H1 (cell line): ENCODE results near the gene SEC61B. TPM values are rescaled to one million over a fixed set of nuclear protein-coding genes. Genes with fewer than 3 reads are reported as not detected.

Source experiments
- CTCF ChIA-PET: fragments of 300-600 bp; sonication (Branson Sonifier 250); formaldehyde crosslinking; loops from one replicate; lab custom pipeline; 2021; ENCODE audit not compliant: partially characterized antibody; lab: Charles Lee
- POLR2A ChIA-PET: fragments of 300-600 bp; sonication (Branson Sonifier 250); formaldehyde crosslinking; loops from one replicate; lab custom pipeline; 2021; ENCODE audit warnings: inconsistent platforms; ENCODE audit not compliant: partially characterized antibody; lab: Charles Lee
- DNase-seq, 2 experiments: peaks; one replicate each; pipeline versions ENCODE4 v3.0.0 to v3.0.0-alpha.2; 2010 to 2022; ENCODE audit warnings: low spot score in 2 of 2, low read depth in 1 of 2, mixed read lengths in 1 of 2
- FAIRE-seq: peaks from 2 replicates; lab custom pipeline; 2011; peaks lifted over from hg19 to GRCh38; lab: Jason Lieb, UNC
- H2AFZ ChIP-seq: 2 replicates; pipeline ENCODE4 v1.8.1; 2012; ENCODE audit warnings: low read length, inconsistent platforms
- H2AK5ac ChIP-seq: 2 replicates; pipeline ENCODE4 v1.6.1; 2013; ENCODE audit warnings: low read depth, low read length
- H2BK120ac ChIP-seq: replicated peaks from 2 replicates; pipeline ENCODE3; 2013; ENCODE audit warnings: low read depth, low read length, inconsistent platforms
- H2BK12ac ChIP-seq: 2 replicates; pipeline ENCODE4 v1.6.1; 2013; ENCODE audit warnings: low read depth, low read length
- H2BK15ac ChIP-seq: 2 replicates; pipeline ENCODE4 v1.6.1; 2013; ENCODE audit warnings: low read length
- H2BK20ac ChIP-seq: 2 replicates; pipeline ENCODE4 v1.6.1; 2013; ENCODE audit warnings: low read length
- H2BK5ac ChIP-seq: 2 replicates; pipeline ENCODE4 v1.6.1; 2013; ENCODE audit warnings: low read depth, low read length
- H3K14ac ChIP-seq: 2 replicates; pipeline ENCODE4 v1.6.1; 2013; ENCODE audit warnings: inconsistent platforms; ENCODE audit not compliant: insufficient read length
- H3K18ac ChIP-seq: 2 replicates; pipeline ENCODE4 v1.6.1; 2013; ENCODE audit warnings: low read length; ENCODE audit errors: extremely low read depth
- H3K23ac ChIP-seq: 2 replicates; pipeline ENCODE4 v1.6.1; 2013; ENCODE audit warnings: inconsistent platforms; ENCODE audit not compliant: insufficient read length
- H3K23me2 ChIP-seq: 2 replicates; pipeline ENCODE4 v1.6.1; 2013; ENCODE audit warnings: low read depth, low read length
- H3K27ac ChIP-seq: 2 replicates; pipeline ENCODE4 v1.6.1; 2011; ENCODE audit warnings: low read depth, low read length, inconsistent platforms
- H3K27me3 ChIP-seq, 4 experiments: replicated peaks in 1 of 4; 1 replicate in 1 of 4; 2 replicates in 3 of 4; pipeline versions ENCODE4 v1.6.1 to v1.8.1; 2011 to 2013; ENCODE audit warnings: low read length in 3 of 4, mild to moderate bottlenecking in 3 of 4, inconsistent platforms in 2 of 4, mixed read lengths in 2 of 4, moderate library complexity in 1 of 4; ENCODE audit not compliant: control insufficient read depth in 3 of 4, insufficient read depth in 3 of 4; ENCODE audit errors: extremely low read depth in 1 of 4
- H3K36me3 ChIP-seq, 4 experiments: 2 replicates each; pipeline versions ENCODE4 v1.6.1 to v1.8.1; 2011 to 2013; ENCODE audit warnings: mild to moderate bottlenecking in 4 of 4, low read length in 3 of 4, moderate library complexity in 2 of 4, control low read depth in 1 of 4, inconsistent platforms in 1 of 4; ENCODE audit not compliant: insufficient read depth in 4 of 4, control insufficient read depth in 2 of 4
- H3K4ac ChIP-seq: replicated peaks from 2 replicates; pipeline ENCODE3; 2013; ENCODE audit warnings: low read length, low read depth, mixed read lengths, inconsistent platforms; ENCODE audit not compliant: insufficient read length
- H3K4me1 ChIP-seq, 4 experiments: replicated peaks in 1 of 4; 1 replicate in 1 of 4; 2 replicates in 3 of 4; pipeline versions ENCODE4 v1.6.1 to v1.8.1; 2011 to 2013; ENCODE audit warnings: low read length in 3 of 4, inconsistent platforms in 2 of 4, mixed read lengths in 1 of 4; ENCODE audit not compliant: insufficient read depth in 4 of 4, control insufficient read depth in 3 of 4
- H3K4me2 ChIP-seq, 2 experiments: 2 replicates each; pipeline versions ENCODE4 v1.6.1 to v1.8.1; 2011 to 2013; ENCODE audit warnings: low read depth in 2 of 2, low read length in 2 of 2, control low read depth in 1 of 2, inconsistent platforms in 1 of 2, mild to moderate bottlenecking in 1 of 2; ENCODE audit not compliant: insufficient read depth in 1 of 2
- H3K4me3 ChIP-seq, 4 experiments: fragments of 200-600, 300-600 bp in 1 of 4; sonication (generic), shearing (Covaris generic), sonication (Bioruptor Twin) in 1 of 4; 2 replicates each; pipeline versions ENCODE4 v1.5.1 to v1.8.1; 2011 to 2016; ENCODE audit warnings: low read length in 4 of 4, low read depth in 3 of 4, control low read depth in 2 of 4, inconsistent platforms in 2 of 4, mild to moderate bottlenecking in 2 of 4, mixed read lengths in 1 of 4, moderate library complexity in 1 of 4; ENCODE audit not compliant: insufficient read depth in 2 of 4; ENCODE audit errors: extremely low read depth in 1 of 4
- H3K56ac ChIP-seq: replicated peaks from 2 replicates; pipeline ENCODE3; 2013; ENCODE audit warnings: low read depth, mild to moderate bottlenecking, mixed read lengths, low read length, inconsistent platforms; ENCODE audit not compliant: insufficient read length
- H3K79me1 ChIP-seq: 2 replicates; pipeline ENCODE4 v1.6.1; 2013; ENCODE audit warnings: low read depth, low read length, control low read depth
- H3K79me2 ChIP-seq, 2 experiments: 2 replicates each; pipeline versions ENCODE4 v1.6.1 to v1.8.1; 2012 to 2013; ENCODE audit warnings: low read length in 2 of 2, mild to moderate bottlenecking in 2 of 2, inconsistent platforms in 1 of 2; ENCODE audit not compliant: insufficient read depth in 2 of 2, control insufficient read depth in 1 of 2
- H3K9ac ChIP-seq, 4 experiments: replicated peaks in 1 of 4; 1 replicate in 1 of 4; 2 replicates in 3 of 4; pipeline versions ENCODE4 v1.6.1 to v1.8.1; 2011 to 2013; ENCODE audit warnings: low read depth in 3 of 4, low read length in 3 of 4, control low read depth in 2 of 4, mild to moderate bottlenecking in 2 of 4, moderate library complexity in 2 of 4, inconsistent platforms in 1 of 4; ENCODE audit errors: extremely low read depth in 1 of 4
- H3K9me3 ChIP-seq, 2 experiments: 2 replicates each; pipeline versions ENCODE4 v1.6.1 to v1.8.1; 2012 to 2013; ENCODE audit warnings: mild to moderate bottlenecking in 2 of 2, moderate library complexity in 2 of 2, control low read depth in 1 of 2, inconsistent platforms in 1 of 2, low read depth in 1 of 2, low read length in 1 of 2, mixed read lengths in 1 of 2; ENCODE audit not compliant: insufficient read depth in 2 of 2
- H4K20me1 ChIP-seq, 2 experiments: replicated peaks in 1 of 2; 2 replicates each; pipeline versions ENCODE3 to v1.8.1; 2011 to 2013; ENCODE audit warnings: inconsistent platforms in 2 of 2, low read length in 2 of 2, mild to moderate bottlenecking in 1 of 2; ENCODE audit not compliant: insufficient read depth in 2 of 2, control insufficient read depth in 1 of 2
- H4K5ac ChIP-seq: 2 replicates; pipeline ENCODE4 v1.6.1; 2013; ENCODE audit warnings: low read length, low read depth, mixed read lengths, inconsistent platforms; ENCODE audit not compliant: insufficient read length
- H4K8ac ChIP-seq: 2 replicates; pipeline ENCODE4 v1.8.0; 2013; ENCODE audit warnings: mild to moderate bottlenecking, moderate library complexity, low read length, inconsistent platforms; ENCODE audit not compliant: insufficient read depth; ENCODE audit errors: extremely low read depth
- H4K91ac ChIP-seq: replicated peaks from 2 replicates; pipeline ENCODE3; 2013; ENCODE audit warnings: low read length, mixed read lengths, inconsistent platforms; ENCODE audit not compliant: insufficient read length
- CHD1 ChIP-seq: IDR thresholded peaks from 2 replicates; pipeline ENCODE4 v1.6.1; 2012; ENCODE audit warnings: low read depth, low read length, improper control_type of control experiment
- CREB1 ChIP-seq: IDR thresholded peaks from 2 replicates; pipeline ENCODE4 v1.6.1; 2012; ENCODE audit warnings: inconsistent platforms
- KDM1A ChIP-seq: fragments of 200-600, 300-600 bp; sonication (generic); IDR thresholded peaks from 2 replicates; pipeline ENCODE4 v1.7.1; 2016; ENCODE audit warnings: mild to moderate bottlenecking, low read length, borderline replicate concordance
- USF2 ChIP-seq: IDR thresholded peaks from 2 replicates; pipeline ENCODE4 v1.6.1; 2011; ENCODE audit warnings: low read length, improper control_type of control experiment
- WGBS, 2 experiments: shearing (Covaris generic) in 1 of 2; methylation state at CpG; one replicate each; pipeline versions ENCODE4 v1.1.6 to v1.1.7; 2013 to 2015; ENCODE audit warnings: low lambda C conversion rate in 2 of 2, mixed read lengths in 2 of 2, inconsistent platforms in 1 of 2, low coverage in 1 of 2, missing lambda C conversion rate in 1 of 2; ENCODE audit not compliant: insufficient replicate concordance in 2 of 2, insufficient coverage in 1 of 2, insufficient read length in 1 of 2; ENCODE audit errors: extremely low coverage in 1 of 2, missing lambda C conversion rate in 1 of 2; 5-methylcytosine and 5-hydroxymethylcytosine counted together
- polyA plus RNA-seq, 7 experiments: library from polyadenylated mRNA; depleted of rRNA in 3 of 7; stranded (reverse) in 5 of 7; unstranded in 2 of 7; fragments of >200 nt in 5 of 7; fragments of 200-250 nt in 2 of 7; gene quantifications; 1 replicate in 5 of 7; 2 replicates in 1 of 7; 4 replicates in 1 of 7; pipeline versions ENCODE4 v1.2.1 to v1.2.3, GENCODE V29; 2011 to 2013; ENCODE audit warnings: missing spikeins in 2 of 7, mixed read lengths in 2 of 7
- total RNA-seq: library from RNA; stranded (reverse); fragmentation: NEBNext Ultra II Directional; extraction: Animal tissue kit (Norgen Biotek cat#: 25700); gene quantifications from 2 replicates; pipeline ENCODE4 v1.2.1, GENCODE V29; 2021

Gene SEC61B
- total and polyA plus RNA-seq, 2 of the 8 experiments (the other 6 are each of a cell fraction or from before 2014, with no cell fraction given), result 155 to 379 TPM

- H3K4me2 ChIP-seq, result no peak overlapping the region
- WGBS, 2 experiments, result 100% methylated on average over 2 of the region's 5 CpGs; no CpG with 5 or more reads in 1 of the 2 experiments
- H2BK5ac ChIP-seq, result no peak overlapping the region
- H3K27me3 ChIP-seq, result no peaks in the 10 kb centered on the region
- FAIRE-seq, result no peak
- H2AFZ ChIP-seq, result peak overlapping the region; percentile 98; the same call in 1 of the 2 replicates
- H3K14ac ChIP-seq, result no peak overlapping the region
- H3K9ac ChIP-seq, result no peak overlapping the region
- no peak overlapping the region for H2BK15ac ChIP-seq
- ChIA-PET CTCF (interaction anchor here (0.6 to 9.4 kb wide), 43 partner anchors 11 to 1110 kb away, joined by 3 to 105 read pairs (median 4); partner anchors contain the start of gene ALG2), POLR2A (interaction anchor here (1.8 kb wide), 1 partner anchor 37 kb away, joined by 7 read pairs; the partner anchor contains the start of genes ALG2 and SEC61B)
- no peak overlapping the region for H4K91ac ChIP-seq
- H3K36me3 ChIP-seq, result no peaks in the 10 kb centered on the region
- H2BK20ac ChIP-seq, result no peak overlapping the region
- peaks cover 0 to 3% (median 1%) of the 10 kb centered on the region in 4 experiments; a peak in 2 of 7 replicates for H3K4me1 ChIP-seq
- H3K79me1 ChIP-seq, result no peaks in the 10 kb centered on the region
- H3K4ac ChIP-seq, result no peak overlapping the region
- H3K4me3 ChIP-seq, result no peak overlapping the region
- H2BK120ac ChIP-seq, result no peak overlapping the region
- no peak overlapping the region for H2AK5ac ChIP-seq
- H3K9me3 ChIP-seq, result no peaks in the 10 kb centered on the region
- 0 out of 2 replicates have a peak overlapping the region, but pooled peaks have one; percentile 30 for H4K8ac ChIP-seq
- H3K79me2 ChIP-seq, result no peaks in the 10 kb centered on the region
- H3K27ac ChIP-seq, result no peak overlapping the region
- no peaks in the 10 kb centered on the region for H3K23me2 ChIP-seq
- no peak overlapping the region for H3K56ac ChIP-seq
- DNase-seq, result no peak
- H3K18ac ChIP-seq, result no peak overlapping the region
- no peak for TF ChIP-seq USF2
- TF ChIP-seq CREB1, result no peak
- no peak for TF ChIP-seq CHD1
- TF ChIP-seq KDM1A, result peak; percentile 50; the same call in 1 of the 2 replicates
- no peak overlapping the region for H4K5ac ChIP-seq
- no peak overlapping the region for H3K23ac ChIP-seq
- H2BK12ac ChIP-seq, result 0 out of 2 replicates have a peak overlapping the region, but pooled peaks have one; percentile 89
- H4K20me1 ChIP-seq, result no peaks in the 10 kb centered on the region
Measured at GRCh38 chr9:99185348-99185632, 36.8 kb upstream of the SEC61B start.
